Measurements from ENCODE around the gene PIK3R1.

DNA sequence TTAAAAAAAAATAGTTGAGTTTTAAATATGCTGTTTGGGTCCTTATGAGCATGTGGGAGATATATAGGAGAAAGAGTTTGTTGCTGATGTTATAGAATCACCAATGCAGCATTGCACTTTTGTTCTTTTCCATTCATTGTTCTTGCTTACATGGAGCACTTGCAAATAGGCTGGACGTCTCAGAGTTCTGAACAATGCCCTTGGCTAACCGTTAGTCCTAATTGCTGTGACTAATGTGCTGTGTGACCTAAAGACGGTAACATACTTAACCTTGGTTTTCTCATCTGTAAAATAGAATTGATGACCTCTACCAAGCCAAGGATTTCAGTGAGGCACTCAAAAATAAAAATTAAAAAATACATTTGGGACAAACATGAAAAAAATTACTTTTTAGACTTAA lies 29.8 kb downstream of the PIK3R1 start:
- TF ChIP-seq, protein P1, sequence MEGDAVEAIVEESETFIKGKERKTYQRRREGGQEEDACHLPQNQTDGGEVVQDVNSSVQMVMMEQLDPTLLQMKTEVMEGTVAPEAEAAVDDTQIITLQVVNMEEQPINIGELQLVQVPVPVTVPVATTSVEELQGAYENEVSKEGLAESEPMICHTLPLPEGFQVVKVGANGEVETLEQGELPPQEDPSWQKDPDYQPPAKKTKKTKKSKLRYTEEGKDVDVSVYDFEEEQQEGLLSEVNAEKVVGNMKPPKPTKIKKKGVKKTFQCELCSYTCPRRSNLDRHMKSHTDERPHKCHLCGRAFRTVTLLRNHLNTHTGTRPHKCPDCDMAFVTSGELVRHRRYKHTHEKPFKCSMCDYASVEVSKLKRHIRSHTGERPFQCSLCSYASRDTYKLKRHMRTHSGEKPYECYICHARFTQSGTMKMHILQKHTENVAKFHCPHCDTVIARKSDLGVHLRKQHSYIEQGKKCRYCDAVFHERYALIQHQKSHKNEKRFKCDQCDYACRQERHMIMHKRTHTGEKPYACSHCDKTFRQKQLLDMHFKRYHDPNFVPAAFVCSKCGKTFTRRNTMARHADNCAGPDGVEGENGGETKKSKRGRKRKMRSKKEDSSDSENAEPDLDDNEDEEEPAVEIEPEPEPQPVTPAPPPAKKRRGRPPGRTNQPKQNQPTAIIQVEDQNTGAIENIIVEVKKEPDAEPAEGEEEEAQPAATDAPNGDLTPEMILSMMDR (IDR thresholded peaks at IDR 0.05), result no peak
- TF ChIP-seq POLR2A (IDR thresholded peaks at IDR 0.05) (no peak), POLR2AphosphoS5 (IDR thresholded peaks at IDR 0.05) (no peak)
